Bladder microvascular endothelial cell (primary cell): Measurements from ENCODE around the gene IQCM. TPM values are rescaled to one million over a fixed set of nuclear protein-coding genes. Genes with fewer than 3 reads are reported as not detected.

ENCODE experiments used
- total RNA-seq: library from RNA; depleted of rRNA; stranded (reverse); fragments of >200 nt; gene quantifications from 2 replicates; pipeline ENCODE4 v1.2.3, GENCODE V29; 2014

The IQCM gene, protein sequence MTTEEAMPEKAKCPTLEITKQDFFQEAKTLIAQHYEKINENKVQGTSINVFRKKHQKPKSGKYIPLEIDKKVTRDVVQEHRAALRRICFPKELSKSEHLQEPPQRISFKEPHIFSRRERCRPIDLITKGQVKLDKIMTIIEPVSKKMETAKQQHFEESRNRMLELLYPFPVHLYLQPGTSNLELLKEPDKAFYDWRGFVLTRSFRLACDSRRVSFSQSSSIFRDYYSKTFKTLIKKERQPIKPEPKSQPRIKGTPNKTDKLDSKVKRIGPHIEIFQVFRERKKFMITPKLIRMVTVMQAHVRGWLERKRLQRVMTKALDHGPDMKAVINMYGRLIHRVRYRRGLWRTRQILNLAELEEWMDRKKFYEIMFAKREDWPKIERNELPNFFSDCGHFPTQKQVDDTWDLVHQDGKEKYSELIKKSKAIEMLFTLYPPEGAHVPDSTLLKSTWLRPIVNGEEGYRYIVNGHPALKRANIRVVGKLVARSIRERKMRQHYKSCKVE
- not detected in 2 replicates for total RNA-seq

GRCh38 chr4:149815743-149816142, at the start of gene IQCM:
IQCM (minus strand) TSS chr4:149815843; CDS start chr4:149742691, 73,152 bp downstream.

